ENCODE measurements around the gene MAP1B. TPM values are rescaled to one million over a fixed set of nuclear protein-coding genes. Genes with fewer than 3 reads are reported as not detected.

Gene MAP1B
- total and polyA plus RNA-seq, 2 of the 4 experiments (the other 2 are of a cell fraction), result 41.1 to 183 TPM

DNA sequence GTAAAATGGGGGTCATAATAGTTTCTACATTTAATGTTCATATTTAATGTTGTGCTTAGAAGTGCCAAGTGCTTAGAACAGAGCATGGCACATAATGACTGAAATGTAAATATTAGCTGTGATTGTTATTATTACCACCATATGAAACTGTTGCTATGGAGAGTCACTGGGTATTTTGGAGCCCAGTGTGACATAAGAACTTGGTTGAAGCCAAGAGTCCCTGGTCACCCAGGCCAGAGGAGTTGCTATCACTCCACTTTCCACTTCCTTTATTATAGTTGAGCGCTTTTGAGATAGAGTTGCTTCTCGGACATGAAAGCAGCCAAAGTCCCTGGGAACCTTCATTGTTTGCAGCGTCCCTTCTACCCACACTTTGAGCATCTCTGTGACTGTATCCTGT is 77.1 kb downstream of the MAP1B start:
- intact Hi-C loops (cut with micrococcal nuclease), result no loop called here
- no peak overlapping the region for H2BK5ac ChIP-seq (ENCODE audit: low read depth, low read length, poor library complexity, severe bottlenecking)
- H2BK15ac ChIP-seq (ENCODE audit: low read depth, low read length), result no peak overlapping the region
- H2AK5ac ChIP-seq (ENCODE audit: low read depth, low read length), result no peak overlapping the region
- H3K4me2 ChIP-seq (ENCODE audit: low read depth, low read length), result no peak overlapping the region
- H3K9ac ChIP-seq (ENCODE audit: low read depth, low read length), result no peak overlapping the region
- no CpG with 5 or more reads among the region's 3 CpGs for WGBS, 2 experiments (ENCODE audit: extremely low coverage in 2 of 2, insufficient read length in 1 of 2)
- H3K9me1 ChIP-seq (ENCODE audit: insufficient read depth, low read length), result peaks cover 39% of the 10 kb centered on the region
- CTCF ChIA-PET, result no interaction called here
- BruUV-seq (replicated peaks), result no TSS peak
- H2AK9ac ChIP-seq (replicated peaks; ENCODE audit: low read depth, low read length, poor library complexity), result no peak overlapping the region
- in situ Hi-C loops (cut with MboI; ENCODE audit: low sequenced_read_pairs), result no loop called here
- no peak overlapping the region for H4K91ac ChIP-seq (ENCODE audit: insufficient read depth, low read depth, low read length)
- no peak overlapping the region for H2BK20ac ChIP-seq (ENCODE audit: low read depth, low read length)
- dilution Hi-C loops (cut with HindIII; ENCODE audit: low sequenced_read_pairs, unreplicated experiment), result no loop called here
- H3K27ac ChIP-seq (ENCODE audit: insufficient read depth, low read length), result no peak overlapping the region
- H3K36me3 ChIP-seq (ENCODE audit: control insufficient read depth, insufficient read depth, low read length), result peaks cover 48% of the 10 kb centered on the region
- H3K4me3 ChIP-seq (ENCODE audit: insufficient read depth, low read depth, low read length), result no peak overlapping the region
- H3K56ac ChIP-seq (ENCODE audit: extremely low read depth, insufficient read depth, low read length), result no peak overlapping the region
- DNase-seq, result no peak
- TF ChIP-seq SMC3 (IDR thresholded peaks at IDR 0.05; ENCODE audit: low read depth, low read length) (no peak), FOS (IDR thresholded peaks at IDR 0.05; ENCODE audit: low read depth, low read length) (no peak), CHD1 (IDR thresholded peaks at IDR 0.05; ENCODE audit: low read depth, low read length) (no peak), RCOR1 (IDR thresholded peaks at IDR 0.05; ENCODE audit: insufficient replicate concordance, low read length) (no peak), BHLHE40 (IDR thresholded peaks at IDR 0.05; ENCODE audit: low read depth, low read length) (no peak), RAD21 (IDR thresholded peaks at IDR 0.05; ENCODE audit: low read length) (no peak)
- no peak overlapping the region for H4K8ac ChIP-seq (ENCODE audit: low read depth in 2 of 2, low read length in 2 of 2)
- no peaks in the 10 kb centered on the region for H3K9me3 ChIP-seq (ENCODE audit: control insufficient read depth, insufficient read depth, low read length)
- H2BK120ac ChIP-seq (ENCODE audit: low read depth, low read length), result no peak overlapping the region
- 0 out of 2 replicates have a peak, but pooled peaks cover 8% of the 10 kb centered on the region for H4K20me1 ChIP-seq (ENCODE audit: insufficient read depth, low read length)
- H3K4me1 ChIP-seq (ENCODE audit: control insufficient read depth, insufficient read depth, low read length), result peaks cover 14% of the 10 kb centered on the region
- H2AFZ ChIP-seq (replicated peaks; ENCODE audit: low read length, poor library complexity), result no peak overlapping the region
- no peak overlapping the region for H3K14ac ChIP-seq (replicated peaks; ENCODE audit: low read depth, low read length)
- H3K23ac ChIP-seq (ENCODE audit: low read depth, low read length), result no peak overlapping the region
- POLR2A ChIA-PET (ENCODE audit: unreplicated experiment), result no interaction called here
- H3K4ac ChIP-seq (ENCODE audit: low read depth, low read length), result no peak overlapping the region
- no peaks in the 10 kb centered on the region for H3K27me3 ChIP-seq (ENCODE audit: control insufficient read depth, insufficient read depth, low read length)
- peaks cover 60 to 90% of the 10 kb centered on the region in 2 experiments for H3K79me1 ChIP-seq (ENCODE audit: low read depth in 1 of 2, low read length in 2 of 2)
- ATAC-seq (ENCODE audit: low read depth), result no peak
- H4K5ac ChIP-seq (ENCODE audit: low read depth, low read length), result no peak overlapping the region
- no peak overlapping the region for H3K18ac ChIP-seq (ENCODE audit: low read depth, low read length)
